ENCODE data around the gene DNAAF5. TPM values are rescaled to one million over a fixed set of nuclear protein-coding genes. Genes with fewer than 3 reads are reported as not detected.

Gene DNAAF5
- total and polyA plus RNA-seq, 9 of the 15 experiments (the other 6 are each of a cell fraction or from before 2014, with no cell fraction given), result 3.1 to 69.7 (median 19.1) TPM

DNA sequence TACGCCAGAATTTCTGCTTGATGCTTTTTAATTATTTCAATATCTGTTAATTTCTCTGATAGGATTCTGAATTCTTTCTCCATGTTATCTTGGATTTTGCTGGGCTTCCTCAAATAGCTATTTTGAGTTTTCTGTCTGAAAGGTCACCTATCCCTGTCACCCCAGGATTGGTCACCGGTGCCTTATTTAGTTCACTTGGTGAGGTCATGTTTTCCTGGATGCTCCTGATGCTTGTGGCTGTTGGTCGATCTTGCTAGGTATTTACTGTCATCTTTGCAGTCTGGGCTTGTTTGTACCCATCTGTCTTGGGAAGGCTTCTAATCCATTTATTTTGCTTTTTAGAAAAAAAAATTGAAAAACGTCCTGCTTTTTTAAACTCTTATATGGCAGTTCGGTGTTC, 11.7 kb downstream of the DNAAF5 start:
- no peak overlapping the region for H3K9ac ChIP-seq (ENCODE audit: insufficient read depth in 1 of 2, low read depth in 2 of 2, low read length in 2 of 2)
- no peak overlapping the region for H3K4me2 ChIP-seq (ENCODE audit: insufficient read depth, low read length)
- POLR2A ChIA-PET, result no interaction called here
- no peak overlapping the region for H3K27ac ChIP-seq (ENCODE audit: extremely low read depth, low read depth, low read length)
- H3K4me1 ChIP-seq (replicated peaks in 1 of 2; ENCODE audit: control insufficient read depth in 2 of 2, insufficient read depth in 2 of 2, low read length in 2 of 2), result peaks cover 0 to 11% of the 10 kb centered on the region in 2 experiments; a peak in 2 of 5 replicates
- H3K4me3 ChIP-seq, result no peak overlapping the region
- no peaks in the 10 kb centered on the region for H4K20me1 ChIP-seq (replicated peaks; ENCODE audit: control insufficient read depth, insufficient read depth, low read length)
- H3K79me2 ChIP-seq (ENCODE audit: control insufficient read depth, insufficient read depth, low read length), result peaks cover 61% of the 10 kb centered on the region
- no TSS peak for BruUV-seq (replicated peaks)
- peaks cover 14% of the 10 kb centered on the region for H3K9me3 ChIP-seq (replicated peaks; ENCODE audit: control insufficient read depth, insufficient read depth, low read depth, low read length)
- H3K36me3 ChIP-seq (ENCODE audit: control insufficient read depth, insufficient read depth, low read length), result peaks cover 82% of the 10 kb centered on the region
- WGBS (ENCODE audit: insufficient coverage, low coverage, missing lambda C conversion rate), result 86% methylated on average over 5 of the region's 5 CpGs
- no peaks in the 10 kb centered on the region for H3K9me1 ChIP-seq (ENCODE audit: control insufficient read depth, insufficient read depth, low read length)
- CTCF ChIA-PET (ENCODE audit: low intra/inter-chr PET ratio), result no interaction called here
- no peak for ATAC-seq
- no peak for FAIRE-seq
- in situ Hi-C loops (cut with MboI), result no loop called here
- intact Hi-C loops (cut with micrococcal nuclease), result no loop called here
- H2AFZ ChIP-seq (ENCODE audit: low read depth, low read length), result no peak overlapping the region
- no peak for DNase-seq (ENCODE audit: extremely low read depth in 1 of 4, low spot score in 3 of 4)
- no peaks in the 10 kb centered on the region for H3K27me3 ChIP-seq (ENCODE audit: control insufficient read depth in 2 of 2, insufficient read depth in 2 of 2, low read length in 2 of 2)
- TF ChIP-seq, protein P1, sequence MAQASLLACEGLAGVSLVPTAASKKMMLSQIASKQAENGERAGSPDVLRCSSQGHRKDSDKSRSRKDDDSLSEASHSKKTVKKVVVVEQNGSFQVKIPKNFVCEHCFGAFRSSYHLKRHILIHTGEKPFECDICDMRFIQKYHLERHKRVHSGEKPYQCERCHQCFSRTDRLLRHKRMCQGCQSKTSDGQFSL (CRISPR knock-in tag; IDR thresholded peaks at IDR 0.05), result no peak
- TF ChIP-seq, protein P1 (tag; IDR thresholded peaks at IDR 0.05), result no peak
- TF ChIP-seq KDM2B (CRISPR knock-in tag; IDR thresholded peaks at IDR 0.05), result no peak
- no peak for TF ChIP-seq MTA2 (IDR thresholded peaks at IDR 0.05; ENCODE audit: low read depth)
- no peak for TF ChIP-seq PTBP1 (IDR thresholded peaks at IDR 0.05; ENCODE audit: low read depth, low read length)
- TF ChIP-seq ZFP36 (IDR thresholded peaks at IDR 0.05; ENCODE audit: low read depth, low read length, partially characterized antibody), result no peak
- no peak for TF ChIP-seq NR4A1 (CRISPR knock-in tag; IDR thresholded peaks at IDR 0.05)
- TF ChIP-seq NR4A1 (tag; IDR thresholded peaks at IDR 0.05), result no peak
- TF ChIP-seq, protein P2, sequence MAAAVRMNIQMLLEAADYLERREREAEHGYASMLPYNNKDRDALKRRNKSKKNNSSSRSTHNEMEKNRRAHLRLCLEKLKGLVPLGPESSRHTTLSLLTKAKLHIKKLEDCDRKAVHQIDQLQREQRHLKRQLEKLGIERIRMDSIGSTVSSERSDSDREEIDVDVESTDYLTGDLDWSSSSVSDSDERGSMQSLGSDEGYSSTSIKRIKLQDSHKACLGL (CRISPR knock-in tag; IDR thresholded peaks at IDR 0.05; ENCODE audit: borderline replicate concordance, poor library complexity, severe bottlenecking), result no peak
- TF ChIP-seq SREBF1 (IDR thresholded peaks at IDR 0.05; ENCODE audit: borderline replicate concordance, low read depth, low read length), result no peak
- TF ChIP-seq SMAD4 (CRISPR knock-in tag; conservative IDR thresholded peaks at IDR 0.05), result no peak
- no peak for TF ChIP-seq ZNF76 (CRISPR knock-in tag; IDR thresholded peaks at IDR 0.05; ENCODE audit: borderline replicate concordance)
- TF ChIP-seq ZNF507 (tag; conservative IDR thresholded peaks at IDR 0.05), result no peak
- TF ChIP-seq, protein P3, sequence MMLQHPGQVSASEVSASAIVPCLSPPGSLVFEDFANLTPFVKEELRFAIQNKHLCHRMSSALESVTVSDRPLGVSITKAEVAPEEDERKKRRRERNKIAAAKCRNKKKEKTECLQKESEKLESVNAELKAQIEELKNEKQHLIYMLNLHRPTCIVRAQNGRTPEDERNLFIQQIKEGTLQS (IDR thresholded peaks at IDR 0.05), result no peak
- TF ChIP-seq, protein P3 (CRISPR knock-in tag; conservative IDR thresholded peaks at IDR 0.05), result no peak
- TF ChIP-seq, protein P4, sequence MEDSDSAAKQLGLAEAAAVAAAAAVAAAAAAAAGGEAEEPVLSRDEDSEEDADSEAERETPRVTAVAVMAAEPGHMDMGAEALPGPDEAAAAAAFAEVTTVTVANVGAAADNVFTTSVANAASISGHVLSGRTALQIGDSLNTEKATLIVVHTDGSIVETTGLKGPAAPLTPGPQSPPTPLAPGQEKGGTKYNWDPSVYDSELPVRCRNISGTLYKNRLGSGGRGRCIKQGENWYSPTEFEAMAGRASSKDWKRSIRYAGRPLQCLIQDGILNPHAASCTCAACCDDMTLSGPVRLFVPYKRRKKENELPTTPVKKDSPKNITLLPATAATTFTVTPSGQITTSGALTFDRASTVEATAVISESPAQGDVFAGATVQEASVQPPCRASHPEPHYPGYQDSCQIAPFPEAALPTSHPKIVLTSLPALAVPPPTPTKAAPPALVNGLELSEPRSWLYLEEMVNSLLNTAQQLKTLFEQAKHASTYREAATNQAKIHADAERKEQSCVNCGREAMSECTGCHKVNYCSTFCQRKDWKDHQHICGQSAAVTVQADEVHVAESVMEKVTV (CRISPR knock-in tag; IDR thresholded peaks at IDR 0.05), result no peak
- no peak for TF ChIP-seq BDP1 (IDR thresholded peaks at IDR 0.05; ENCODE audit: insufficient read depth, insufficient read length)
- TF ChIP-seq STAT5A (IDR thresholded peaks at IDR 0.05; ENCODE audit: borderline replicate concordance, low read length), result no peak
- no peak for TF ChIP-seq ZNF408 (CRISPR knock-in tag; IDR thresholded peaks at IDR 0.05; ENCODE audit: low read depth)

Measured in K562 (cell line).